ENCODE measurements around the gene GHITM.
A peak's percentile ranks its signal among the peaks of the same experiment; 100 is the strongest.
"Not testable (repeated sequence)": the region's sequence is repeated elsewhere in the genome, so short reads cannot be mapped to it uniquely, and the experiment has no call there.

The GHITM gene

DNA sequence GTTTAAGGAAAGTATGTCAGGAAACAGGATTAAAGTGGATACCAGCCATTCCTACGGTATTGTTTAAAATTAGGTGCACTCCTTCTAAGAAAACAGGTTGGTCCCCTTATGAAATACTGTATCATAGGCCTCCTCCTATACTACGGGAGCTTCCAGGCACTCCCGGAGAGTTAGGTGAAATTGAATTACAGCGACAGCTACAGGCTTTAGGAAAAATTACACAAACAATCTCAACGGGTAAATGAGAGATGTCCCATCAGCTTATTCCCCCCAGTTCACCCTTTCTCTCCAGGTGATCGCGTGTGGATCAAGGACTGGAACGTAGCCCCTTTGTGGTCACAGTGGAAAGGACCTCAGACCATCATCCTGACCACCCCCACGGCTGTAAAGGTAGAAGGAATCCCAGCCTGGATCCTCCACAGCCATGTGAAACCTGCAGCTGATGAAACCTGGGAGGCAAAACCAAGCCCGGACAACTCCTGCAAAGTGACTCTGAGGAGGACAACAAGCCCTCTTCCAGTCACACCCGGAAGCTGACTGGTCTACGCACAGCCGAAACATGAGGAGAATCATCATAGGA, 25.1 kb upstream of the GHITM start:
- DNase-seq (ENCODE audit: low read depth), result no peak
- TF ChIP-seq, protein P1, sequence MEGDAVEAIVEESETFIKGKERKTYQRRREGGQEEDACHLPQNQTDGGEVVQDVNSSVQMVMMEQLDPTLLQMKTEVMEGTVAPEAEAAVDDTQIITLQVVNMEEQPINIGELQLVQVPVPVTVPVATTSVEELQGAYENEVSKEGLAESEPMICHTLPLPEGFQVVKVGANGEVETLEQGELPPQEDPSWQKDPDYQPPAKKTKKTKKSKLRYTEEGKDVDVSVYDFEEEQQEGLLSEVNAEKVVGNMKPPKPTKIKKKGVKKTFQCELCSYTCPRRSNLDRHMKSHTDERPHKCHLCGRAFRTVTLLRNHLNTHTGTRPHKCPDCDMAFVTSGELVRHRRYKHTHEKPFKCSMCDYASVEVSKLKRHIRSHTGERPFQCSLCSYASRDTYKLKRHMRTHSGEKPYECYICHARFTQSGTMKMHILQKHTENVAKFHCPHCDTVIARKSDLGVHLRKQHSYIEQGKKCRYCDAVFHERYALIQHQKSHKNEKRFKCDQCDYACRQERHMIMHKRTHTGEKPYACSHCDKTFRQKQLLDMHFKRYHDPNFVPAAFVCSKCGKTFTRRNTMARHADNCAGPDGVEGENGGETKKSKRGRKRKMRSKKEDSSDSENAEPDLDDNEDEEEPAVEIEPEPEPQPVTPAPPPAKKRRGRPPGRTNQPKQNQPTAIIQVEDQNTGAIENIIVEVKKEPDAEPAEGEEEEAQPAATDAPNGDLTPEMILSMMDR (IDR thresholded peaks at IDR 0.05; ENCODE audit: control insufficient read depth, insufficient read depth, low read depth, low read length, missing control alignments), result peak; percentile 29
- no peak overlapping the region for H3K4me3 ChIP-seq (ENCODE audit: control insufficient read depth, low read depth, low read length)

DNA sequence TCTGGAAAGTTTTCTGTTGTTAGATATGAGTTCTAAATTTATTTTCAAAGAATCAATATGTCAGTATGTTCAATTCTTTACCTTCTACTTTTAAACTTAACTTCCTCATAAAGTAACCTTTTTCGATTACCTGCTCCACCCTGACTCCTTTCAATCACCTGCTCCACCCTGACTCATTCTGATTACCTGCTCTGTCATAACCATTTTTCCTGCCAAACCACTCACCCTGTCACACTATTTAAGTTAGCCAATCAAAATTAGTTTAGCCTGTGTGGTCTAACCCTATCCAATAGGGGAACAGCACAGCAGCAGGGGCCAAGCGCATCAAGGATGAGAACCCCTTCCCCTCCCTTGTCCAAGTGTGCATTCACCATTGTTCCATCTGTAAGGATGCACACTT, 22.1 kb upstream of the GHITM start:
- DNase-seq (ENCODE audit: low read depth); H3K4me3 ChIP-seq (ENCODE audit: control insufficient read depth, low read depth, low read length): not testable (repeated sequence)

DNA sequence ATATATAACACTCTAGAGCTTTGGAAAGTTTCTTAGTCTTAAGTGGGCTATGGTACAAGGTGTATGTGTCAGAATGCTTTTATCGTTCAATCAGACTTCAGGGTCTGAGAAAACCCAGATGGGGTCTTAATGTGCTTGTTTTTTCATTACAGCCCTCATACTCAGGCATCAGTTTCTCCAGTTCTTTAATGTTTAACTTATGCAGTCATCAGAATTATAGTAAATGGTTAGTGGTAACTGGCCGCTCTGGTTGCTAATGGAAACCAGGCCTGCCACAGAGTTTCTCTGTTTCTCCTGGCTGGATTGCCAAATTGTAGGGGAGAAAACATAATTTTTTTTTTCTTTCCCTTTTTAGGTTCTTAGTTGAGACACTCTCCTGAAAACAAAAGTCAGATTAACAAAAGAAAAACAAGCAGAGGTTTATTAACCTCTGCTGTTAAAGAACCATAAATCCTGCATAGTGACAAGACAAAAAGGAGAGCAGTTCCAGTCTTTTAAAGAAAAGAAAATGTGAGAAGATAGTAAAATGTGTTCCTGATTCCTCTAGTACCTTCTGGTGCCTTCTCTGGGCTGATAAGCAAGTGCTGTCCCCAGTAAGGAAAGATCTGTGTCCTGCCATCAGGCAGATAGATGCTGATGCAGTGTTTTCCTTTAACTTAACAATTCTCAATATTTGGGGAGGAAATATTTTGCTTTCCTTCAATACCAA, 21.5 kb upstream of the GHITM start:
- TF ChIP-seq, protein P1 (IDR thresholded peaks at IDR 0.05; ENCODE audit: control insufficient read depth, insufficient read depth, low read depth, low read length, missing control alignments), result no peak
- DNase-seq (ENCODE audit: low read depth), result no peak

DNA sequence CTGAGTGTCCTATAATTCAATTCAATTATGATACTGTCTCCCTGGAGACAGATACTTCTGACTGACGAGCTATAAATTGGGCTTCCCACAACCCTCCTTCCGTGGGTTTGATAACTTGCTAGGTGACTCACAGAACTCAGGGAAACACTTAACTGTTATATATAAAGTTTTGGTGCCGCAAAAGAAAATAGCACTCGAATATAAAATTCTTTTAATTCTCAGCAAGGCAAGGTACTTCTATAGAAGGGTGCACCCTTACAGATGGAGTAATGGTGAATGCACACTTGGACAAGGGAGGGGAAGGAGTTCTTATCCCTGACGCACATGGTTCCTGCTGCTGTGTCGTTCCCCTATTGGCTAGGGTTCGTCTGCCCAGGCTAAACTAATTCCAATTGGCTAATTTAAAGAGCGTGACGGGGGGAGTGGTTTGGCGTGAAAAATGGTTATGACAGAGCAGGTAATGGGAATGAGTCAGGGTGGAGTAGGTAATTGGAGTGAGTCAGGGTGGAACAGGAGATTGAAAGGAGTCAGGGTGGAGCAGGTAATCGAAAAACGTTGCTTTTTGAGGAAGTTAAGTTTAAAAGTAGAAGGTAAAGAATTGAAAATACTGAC, 20.8 kb upstream of the GHITM start:
- DNase-seq (ENCODE audit: low read depth), result no peak
- TF ChIP-seq, protein P1 (IDR thresholded peaks at IDR 0.05; ENCODE audit: control insufficient read depth, insufficient read depth, low read depth, low read length, missing control alignments), result no peak
- H3K4me3 ChIP-seq (ENCODE audit: control insufficient read depth, low read depth, low read length), result no peak overlapping the region

More for the DNA sequence above, 21.5 kb upstream of the GHITM start:
- no peak overlapping the region for H3K4me3 ChIP-seq (ENCODE audit: control insufficient read depth, low read depth, low read length)

DNA sequence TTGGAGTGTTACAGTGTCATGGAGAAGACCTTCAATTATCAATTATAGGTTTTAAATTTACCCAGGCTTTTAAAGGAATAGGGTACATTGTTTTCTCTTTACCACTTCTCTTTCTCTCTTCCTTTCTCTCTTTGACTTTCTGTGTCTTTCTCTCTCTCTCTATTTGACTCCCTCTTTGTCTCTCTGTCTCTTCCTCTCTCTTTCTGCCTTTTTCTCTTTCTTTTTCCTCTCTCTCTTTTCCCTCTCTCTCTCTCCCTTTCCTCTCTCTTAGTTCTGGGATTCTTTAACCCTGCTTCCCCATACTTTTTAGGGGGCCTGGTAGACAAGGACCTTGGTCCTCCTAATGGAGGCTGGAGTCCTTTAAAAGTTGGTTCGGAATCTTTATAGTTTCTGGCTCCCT, 15.9 kb upstream of the GHITM start:
- no peak for DNase-seq (ENCODE audit: low read depth)
- H3K4me3 ChIP-seq (ENCODE audit: control insufficient read depth, low read depth, low read length), result no peak overlapping the region
- TF ChIP-seq, protein P1 (IDR thresholded peaks at IDR 0.05; ENCODE audit: control insufficient read depth, insufficient read depth, low read depth, low read length, missing control alignments), result no peak

DNA sequence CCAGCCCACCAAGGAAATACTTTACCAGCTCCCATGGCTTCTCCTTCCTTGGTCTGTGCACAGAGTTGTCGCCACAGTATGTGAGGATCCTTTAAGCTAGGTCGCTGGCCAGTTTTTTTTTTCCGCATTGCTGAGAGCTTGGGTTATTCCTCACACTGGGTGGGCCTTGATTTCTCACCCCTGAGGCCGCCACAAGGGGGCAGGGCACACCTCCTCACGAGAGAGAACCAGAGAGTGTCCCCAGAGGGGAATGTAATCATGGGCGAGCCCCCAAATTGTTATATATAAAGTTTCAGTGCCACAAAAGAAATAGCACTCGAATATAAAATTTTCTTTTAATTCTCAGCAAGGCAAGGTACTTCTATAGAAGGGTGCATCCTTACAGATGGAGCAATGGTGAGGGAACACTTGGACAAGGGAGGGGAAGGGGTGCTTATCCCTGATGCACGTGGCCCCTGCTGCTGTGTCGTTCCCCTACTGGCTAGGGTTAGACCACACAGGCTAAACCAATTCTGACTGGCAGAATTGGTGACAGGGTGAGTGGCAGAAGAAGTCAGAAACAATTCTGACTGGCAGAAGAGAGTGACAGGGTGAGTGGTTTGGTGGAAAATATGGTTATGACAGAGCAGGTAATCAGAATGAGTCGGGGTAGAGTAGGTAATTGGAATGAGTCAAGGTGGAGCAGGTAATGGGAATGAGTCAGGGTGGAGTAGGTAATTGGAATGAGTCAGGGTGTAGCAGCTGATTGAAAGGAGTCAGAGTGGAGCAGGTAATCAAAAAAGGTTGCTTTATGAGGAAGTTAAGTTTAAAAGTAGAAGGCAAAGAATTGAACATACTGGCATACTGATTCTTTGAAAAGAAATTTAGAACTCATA, 13.2 kb upstream of the GHITM start:
- H3K4me3 ChIP-seq (ENCODE audit: control insufficient read depth, low read depth, low read length); DNase-seq (ENCODE audit: low read depth): not testable (repeated sequence)

DNA sequence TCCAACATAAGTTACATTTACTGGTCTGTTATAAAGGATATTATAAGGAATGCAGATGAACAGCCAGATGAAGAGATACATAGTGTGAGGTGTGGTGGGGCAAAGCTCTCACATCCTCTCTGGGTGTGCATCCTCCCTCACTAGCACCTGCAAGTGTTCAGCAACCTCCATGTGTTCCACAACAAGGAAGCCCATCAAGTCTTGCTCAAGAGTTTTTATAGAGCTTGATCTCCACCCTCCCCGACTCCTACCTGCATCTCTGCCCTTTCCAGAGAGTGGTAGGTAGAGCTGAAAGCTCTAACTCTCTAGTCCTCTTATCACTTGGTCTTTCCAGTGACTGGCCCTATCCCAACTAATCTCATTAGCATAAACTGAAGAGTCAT, 12.5 kb upstream of the GHITM start:
- no peak overlapping the region for H3K4me3 ChIP-seq (ENCODE audit: control insufficient read depth, low read depth, low read length)

More for the DNA sequence above, 12.5 kb upstream of the GHITM start:
- TF ChIP-seq, protein P1 (IDR thresholded peaks at IDR 0.05; ENCODE audit: control insufficient read depth, insufficient read depth, low read depth, low read length, missing control alignments), result no peak
- no peak for DNase-seq (ENCODE audit: low read depth)
